Suprapubic skin (tissue), 4 donors: ENCODE measurements around the gene PTPRM. TPM values are rescaled to one million over a fixed set of nuclear protein-coding genes. Genes with fewer than 3 reads are reported as not detected.

Source experiments
- DNase-seq, 2 donors: peaks; one replicate each; pipeline ENCODE4 v3.0.0-alpha.2; 2019; ENCODE audit warnings: low spot score in 2 of 2
- H3K27ac ChIP-seq: fragments of 200-600 bp; sonication (generic); one replicate; pipeline ENCODE4 v1.5.1; 2019
- H3K27me3 ChIP-seq: fragments of 200-600 bp; sonication (generic); one replicate; pipeline ENCODE4 v1.5.1; 2019
- H3K36me3 ChIP-seq: fragments of 200-600 bp; sonication (generic); one replicate; pipeline ENCODE4 v1.5.1; 2019
- H3K4me1 ChIP-seq: fragments of 200-600 bp; sonication (generic); one replicate; pipeline ENCODE4 v1.5.1; 2019
- H3K4me3 ChIP-seq: fragments of 200-600 bp; sonication (generic); one replicate; pipeline ENCODE4 v1.5.1; 2019; ENCODE audit warnings: mild to moderate bottlenecking
- H3K9me3 ChIP-seq: fragments of 200-600 bp; sonication (generic); one replicate; pipeline ENCODE4 v1.5.1; 2019
- CTCF ChIP-seq, 2 donors: fragments of 200-600 bp in 1 of 2; fragments of 450-650 bp in 1 of 2; sonication (generic) in 1 of 2; IDR thresholded peaks; one replicate each; pipeline ENCODE4 v1.5.1; 2016 to 2019; ENCODE audit warnings: antibody characterized with exemption in 2 of 2, mild to moderate bottlenecking in 1 of 2, moderate library complexity in 1 of 2
- EP300 ChIP-seq: sonication (generic); formaldehyde crosslinking; IDR thresholded peaks from one replicate; pipeline ENCODE4 v1.6.1; 2017; ENCODE audit warnings: antibody characterized with exemption
- POLR2A ChIP-seq, 2 donors: fragments of 450-650 bp; IDR thresholded peaks; one replicate each; pipeline ENCODE4 v1.6.1; 2017; ENCODE audit warnings: antibody characterized with exemption in 2 of 2, mild to moderate bottlenecking in 2 of 2, moderate library complexity in 2 of 2
- POLR2AphosphoS5 ChIP-seq, 3 donors: sonication (generic); formaldehyde crosslinking; IDR thresholded peaks; one replicate each; pipeline ENCODE4 v1.6.1; 2017; ENCODE audit warnings: antibody characterized with exemption in 3 of 3
- WGBS: methylation state at CpG from one replicate; pipeline ENCODE4 v1.1.5; 2018; 5-methylcytosine and 5-hydroxymethylcytosine counted together
- total RNA-seq, 4 donors: library from RNA; depleted of rRNA; stranded (reverse); fragments of >200 nt; gene quantifications; one replicate each; pipeline ENCODE4 v1.1.0, GENCODE V29; 2016

PTPRM gene
- total RNA-seq, 4 donors from 2014 or later, result 19.8 to 73.7 (median 40.0) TPM

DNA sequence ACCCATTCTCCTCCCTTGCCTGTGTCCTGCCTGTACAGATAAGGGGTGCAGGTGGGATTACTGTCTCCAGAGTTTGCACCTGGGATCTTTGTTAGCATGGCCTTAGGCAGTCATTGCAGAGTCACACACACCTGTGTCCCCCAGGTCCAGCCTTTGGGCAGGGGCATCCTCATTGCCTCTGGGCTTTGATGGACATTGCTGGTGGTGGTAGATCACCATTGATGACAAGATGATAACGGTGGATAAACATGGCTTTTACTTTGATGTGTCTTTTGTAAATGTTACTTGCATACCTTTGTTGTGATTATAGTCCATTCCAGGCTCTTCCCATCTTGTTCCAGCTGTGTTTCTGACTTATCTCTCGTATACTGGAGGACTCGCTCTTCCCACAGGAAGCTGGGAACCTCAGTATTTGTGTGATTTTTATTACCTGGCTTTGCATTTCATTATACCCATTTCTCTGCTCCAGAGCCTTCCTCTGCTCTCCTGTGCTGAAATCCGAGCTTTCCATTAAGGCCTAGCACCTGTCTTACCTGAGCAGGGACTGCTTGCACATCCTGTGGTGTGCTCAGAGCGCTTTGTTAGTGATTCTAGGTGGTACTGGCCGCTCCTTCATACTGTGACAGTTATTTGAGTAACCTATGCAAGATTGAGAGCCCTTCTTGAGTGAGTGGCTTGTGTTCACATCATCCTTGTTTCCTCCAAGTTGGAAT lies 79.2 kb downstream of the PTPRM start:
- WGBS, result 84% methylated on average over 6 of the region's 6 CpGs
- Histone ChIP-seq H3K9me3 (no peaks in the 10 kb centered on the region), H3K27ac (no peak overlapping the region), H3K36me3 (no peaks in the 10 kb centered on the region), H3K4me1 (no peaks in the 10 kb centered on the region), H3K27me3 (no peaks in the 10 kb centered on the region), H3K4me3 (no peak overlapping the region)
- DNase-seq, result no peak
- TF ChIP-seq POLR2A (IDR thresholded peaks at IDR 0.05) (no peak), CTCF (IDR thresholded peaks at IDR 0.05) (no peak), EP300 (no peak), POLR2AphosphoS5 (IDR thresholded peaks at IDR 0.05) (no peak)

GRCh38 chr18:7647500-7647899 lies 80.4 kb downstream of the PTPRM start:
- DNase-seq, result no peak
- H3K27me3 ChIP-seq, result no peaks in the 10 kb centered on the region
- TF ChIP-seq EP300, result no peak
- no peak for TF ChIP-seq POLR2A (IDR thresholded peaks at IDR 0.05)
- TF ChIP-seq CTCF (IDR thresholded peaks at IDR 0.05), result no peak
- TF ChIP-seq POLR2AphosphoS5 (IDR thresholded peaks at IDR 0.05), result no peak
- H3K27ac ChIP-seq, result no peak overlapping the region
- H3K4me3 ChIP-seq, result no peak overlapping the region
- H3K36me3 ChIP-seq, result no peaks in the 10 kb centered on the region
- no peaks in the 10 kb centered on the region for H3K9me3 ChIP-seq
- WGBS, result 90% methylated on average over 3 of the region's 3 CpGs
- H3K4me1 ChIP-seq, result no peaks in the 10 kb centered on the region

- H3K4me3 ChIP-seq, result no peak overlapping the region
- H3K27ac ChIP-seq, result no peak overlapping the region
- no peak for DNase-seq
- H3K4me1 ChIP-seq, result no peaks in the 10 kb centered on the region
- H3K36me3 ChIP-seq, result no peaks in the 10 kb centered on the region
- 72% methylated on average over 6 of the region's 6 CpGs for WGBS
- H3K9me3 ChIP-seq, result no peaks in the 10 kb centered on the region
- no peaks in the 10 kb centered on the region for H3K27me3 ChIP-seq
- TF ChIP-seq CTCF (IDR thresholded peaks at IDR 0.05) (no peak), POLR2A (IDR thresholded peaks at IDR 0.05) (no peak), POLR2AphosphoS5 (IDR thresholded peaks at IDR 0.05) (no peak), EP300 (no peak)
Measured at GRCh38 chr18:7657050-7657449, 89.9 kb downstream of the PTPRM start.

GRCh38 chr18:7657937-7658336 lies 90.8 kb downstream of the PTPRM start:
- no peak overlapping the region for H3K27ac ChIP-seq
- no peaks in the 10 kb centered on the region for H3K9me3 ChIP-seq
- no peaks in the 10 kb centered on the region for H3K27me3 ChIP-seq
- 90% methylated on average over 2 of the region's 2 CpGs for WGBS
- no peaks in the 10 kb centered on the region for H3K4me1 ChIP-seq
- no peak overlapping the region for H3K4me3 ChIP-seq
- no peaks in the 10 kb centered on the region for H3K36me3 ChIP-seq
- no peak for DNase-seq
- TF ChIP-seq POLR2A (IDR thresholded peaks at IDR 0.05) (no peak), EP300 (no peak), POLR2AphosphoS5 (IDR thresholded peaks at IDR 0.05) (no peak), CTCF (IDR thresholded peaks at IDR 0.05) (no peak)

DNA sequence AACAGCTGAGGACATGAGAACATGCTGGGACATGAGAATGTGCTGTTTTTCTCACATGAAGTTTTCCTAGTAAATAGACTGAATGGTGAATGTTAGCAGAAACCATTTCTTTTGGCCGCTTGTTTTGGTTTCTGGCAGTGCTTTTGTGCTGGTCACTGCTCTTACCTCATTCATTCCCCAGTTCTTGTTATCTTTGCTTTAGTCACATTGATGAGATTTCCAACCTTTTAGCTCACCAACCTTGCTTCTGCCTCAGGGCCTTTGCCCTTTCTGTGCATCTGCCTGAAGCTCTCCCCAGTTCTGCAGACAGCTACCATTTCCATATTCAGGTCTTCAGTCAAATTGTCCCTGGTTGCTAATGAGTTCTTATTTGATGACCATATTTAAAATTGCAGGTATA lies 91.6 kb downstream of the PTPRM start:
- 78% methylated on average over 1 of the region's 1 CpG for WGBS

More for the DNA sequence above, 91.6 kb downstream of the PTPRM start:
- TF ChIP-seq EP300 (no peak), POLR2AphosphoS5 (IDR thresholded peaks at IDR 0.05) (no peak), POLR2A (IDR thresholded peaks at IDR 0.05) (no peak), CTCF (IDR thresholded peaks at IDR 0.05) (no peak)
- Histone ChIP-seq H3K4me3 (no peak overlapping the region), H3K9me3 (no peaks in the 10 kb centered on the region), H3K27me3 (no peaks in the 10 kb centered on the region), H3K36me3 (no peaks in the 10 kb centered on the region), H3K4me1 (no peaks in the 10 kb centered on the region), H3K27ac (no peak overlapping the region)
- no peak for DNase-seq
